PFSK-1 (cell line): Measurements from ENCODE around the gene NAGS.

Experiments
- SIN3A ChIP-seq: IDR thresholded peaks from 2 replicates; pipeline ENCODE4 v1.6.1; 2012; ENCODE audit warnings: mild to moderate bottlenecking, low read length, moderate library complexity, borderline replicate concordance; ENCODE audit not compliant: insufficient read depth
- TAF1 ChIP-seq: IDR thresholded peaks from 2 replicates; pipeline ENCODE4 v1.6.1; 2012; ENCODE audit warnings: low read length, control low read depth, borderline replicate concordance; ENCODE audit not compliant: insufficient read depth
- TF ChIP-seq, protein P1 (sequence below), 2 experiments: IDR thresholded peaks; 2 replicates each; pipeline versions ENCODE4 v1.6.1 to v1.8.0; 2011 to 2012; ENCODE audit warnings: low read depth in 2 of 2, low read length in 2 of 2, control low read depth in 1 of 2, inconsistent platforms in 1 of 2, mild to moderate bottlenecking in 1 of 2, moderate library complexity in 1 of 2; ENCODE audit not compliant: insufficient read depth in 1 of 2

DNA sequence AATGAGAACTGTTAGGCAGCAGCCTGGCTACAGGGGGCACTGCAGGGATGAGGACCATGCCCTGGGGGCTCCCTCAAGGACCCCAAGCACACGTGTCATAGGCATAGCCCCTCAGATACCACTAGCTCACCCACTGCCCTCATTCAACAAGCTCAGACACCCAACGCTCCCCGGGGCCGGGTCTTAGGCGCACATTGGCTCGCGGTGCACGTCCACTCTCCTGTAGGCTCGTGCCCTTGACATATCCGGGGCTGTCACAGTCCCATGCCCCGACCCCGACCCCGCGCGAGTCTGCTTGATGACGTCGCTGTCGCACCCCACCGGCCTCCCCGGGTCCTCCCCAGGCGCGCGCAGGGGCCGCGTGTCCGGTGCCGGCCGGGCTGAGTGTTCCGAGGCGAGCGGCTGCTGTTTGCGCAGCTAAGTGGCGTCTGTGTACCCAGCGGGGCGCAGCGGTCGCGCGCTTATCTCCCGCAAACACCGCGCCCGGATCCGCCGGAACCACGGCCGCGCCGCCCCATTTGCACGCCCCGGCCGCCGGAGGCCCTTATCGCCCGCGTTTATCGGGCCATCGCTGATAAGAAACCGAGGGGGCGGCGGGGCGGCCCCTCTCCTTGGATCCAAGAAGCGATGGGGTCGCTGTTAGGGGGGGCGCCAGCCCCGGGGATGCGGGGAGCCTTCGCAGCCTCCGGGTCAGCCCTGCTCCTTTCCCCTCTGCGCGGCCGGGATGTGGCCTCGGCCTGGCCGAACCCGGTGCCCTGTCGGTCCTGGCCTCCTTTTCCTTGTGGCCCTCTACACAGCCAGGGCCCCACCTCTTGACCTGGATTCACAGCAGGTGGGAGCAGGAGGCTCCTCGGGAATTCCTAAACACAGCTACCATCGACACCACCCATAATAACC, 20.7 kb upstream of the NAGS start:
- TF ChIP-seq, protein P1, sequence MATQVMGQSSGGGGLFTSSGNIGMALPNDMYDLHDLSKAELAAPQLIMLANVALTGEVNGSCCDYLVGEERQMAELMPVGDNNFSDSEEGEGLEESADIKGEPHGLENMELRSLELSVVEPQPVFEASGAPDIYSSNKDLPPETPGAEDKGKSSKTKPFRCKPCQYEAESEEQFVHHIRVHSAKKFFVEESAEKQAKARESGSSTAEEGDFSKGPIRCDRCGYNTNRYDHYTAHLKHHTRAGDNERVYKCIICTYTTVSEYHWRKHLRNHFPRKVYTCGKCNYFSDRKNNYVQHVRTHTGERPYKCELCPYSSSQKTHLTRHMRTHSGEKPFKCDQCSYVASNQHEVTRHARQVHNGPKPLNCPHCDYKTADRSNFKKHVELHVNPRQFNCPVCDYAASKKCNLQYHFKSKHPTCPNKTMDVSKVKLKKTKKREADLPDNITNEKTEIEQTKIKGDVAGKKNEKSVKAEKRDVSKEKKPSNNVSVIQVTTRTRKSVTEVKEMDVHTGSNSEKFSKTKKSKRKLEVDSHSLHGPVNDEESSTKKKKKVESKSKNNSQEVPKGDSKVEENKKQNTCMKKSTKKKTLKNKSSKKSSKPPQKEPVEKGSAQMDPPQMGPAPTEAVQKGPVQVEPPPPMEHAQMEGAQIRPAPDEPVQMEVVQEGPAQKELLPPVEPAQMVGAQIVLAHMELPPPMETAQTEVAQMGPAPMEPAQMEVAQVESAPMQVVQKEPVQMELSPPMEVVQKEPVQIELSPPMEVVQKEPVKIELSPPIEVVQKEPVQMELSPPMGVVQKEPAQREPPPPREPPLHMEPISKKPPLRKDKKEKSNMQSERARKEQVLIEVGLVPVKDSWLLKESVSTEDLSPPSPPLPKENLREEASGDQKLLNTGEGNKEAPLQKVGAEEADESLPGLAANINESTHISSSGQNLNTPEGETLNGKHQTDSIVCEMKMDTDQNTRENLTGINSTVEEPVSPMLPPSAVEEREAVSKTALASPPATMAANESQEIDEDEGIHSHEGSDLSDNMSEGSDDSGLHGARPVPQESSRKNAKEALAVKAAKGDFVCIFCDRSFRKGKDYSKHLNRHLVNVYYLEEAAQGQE (IDR thresholded peaks at IDR 0.05; ENCODE audit: insufficient read depth in 1 of 2, low read depth in 2 of 2, low read length in 2 of 2), result no peak
- TF ChIP-seq TAF1, result no peak
- no peak for TF ChIP-seq SIN3A
